A549 (cell line): Measurements from ENCODE around the gene HTRA2. TPM values are rescaled to one million over a fixed set of nuclear protein-coding genes. Genes with fewer than 3 reads are reported as not detected.

Experiments used
- ATAC-seq, 2 experiments: fragments of 200-7000 bp in 1 of 2; fragments of >200 bp in 1 of 2; cut with Nextera tagmentation in 1 of 2; cut with Tn5 transposase in 1 of 2; 3 replicates each; pipeline versions ENCODE4 v1.8.0 to v1.9.1; 2018 to 2020; ENCODE audit warnings: mild to moderate bottlenecking in 1 of 2, moderate library complexity in 1 of 2
- CTCF ChIA-PET: fragments of 300-600 bp; sonication (Branson Sonifier 250); formaldehyde crosslinking; extraction: SDS; loops from one replicate; lab custom pipeline; 2021; ENCODE audit warnings: antibody characterized with exemption, inconsistent platforms; lab: Yijun Ruan, JAX
- POLR2A ChIA-PET: fragments of 350-600 bp; formaldehyde crosslinking; extraction: SDS; loops from one replicate; lab custom pipeline; 2021; ENCODE audit warnings: antibody characterized with exemption, inconsistent platforms; lab: Yijun Ruan, JAX
- DNase-seq, 2 experiments: peaks; one replicate each; pipeline versions ENCODE4 v3.0.0 to v3.0.0-alpha.2; 2011 to 2016; ENCODE audit warnings: low read depth in 1 of 2, low spot score in 1 of 2
- FAIRE-seq: peaks from 2 replicates; lab custom pipeline; 2011; peaks lifted over from hg19 to GRCh38; lab: Jason Lieb, UNC
- H3K27ac ChIP-seq, 2 experiments: fragments of >200 bp; sonication (Bioruptor Twin); formaldehyde crosslinking; 3 replicates each; pipeline ENCODE4 v1.5.1; 2016 to 2017
- H3K4me1 ChIP-seq: fragments of >200 bp; sonication (Bioruptor Twin); formaldehyde crosslinking; 3 replicates; pipeline ENCODE4 v1.6.1; 2016
- H3K4me2 ChIP-seq: fragments of >200 bp; sonication (Bioruptor Twin); formaldehyde crosslinking; 3 replicates; pipeline ENCODE4 v1.6.1; 2016
- H3K4me3 ChIP-seq: fragments of >200 bp; sonication (Bioruptor Twin); formaldehyde crosslinking; 3 replicates; pipeline ENCODE4 v1.5.1; 2016
- H3K9me3 ChIP-seq: fragments of >200 bp; sonication (Bioruptor Twin); formaldehyde crosslinking; 3 replicates; pipeline ENCODE4 v1.6.1; 2016
- BHLHE40 ChIP-seq: IDR thresholded peaks from 2 replicates; pipeline ENCODE4 v1.6.1; 2012; ENCODE audit warnings: low read depth, low read length, inconsistent platforms
- EHMT2 ChIP-seq: fragments of 200-600 bp; sonication (generic); IDR thresholded peaks from 2 replicates; pipeline ENCODE4 v1.6.1; 2016; ENCODE audit warnings: antibody characterized with exemption, low read depth, mild to moderate bottlenecking, moderate library complexity
- ELK1 ChIP-seq: fragments of 150-350 bp; IDR thresholded peaks from 2 replicates; pipeline ENCODE4 v1.6.1; 2014; ENCODE audit warnings: low read depth, mild to moderate bottlenecking, low read length
- FOSB ChIP-seq: fragments of 250-450 bp; sonication (Bioruptor Pico); IDR thresholded peaks from 2 replicates; pipeline ENCODE4 v1.5.0; 2020; ENCODE audit warnings: mild to moderate bottlenecking, moderate library complexity
- FOXS1 ChIP-seq: fragments of 250-450 bp; sonication (Bioruptor Pico); IDR thresholded peaks from 2 replicates; pipeline ENCODE4 v1.5.0; 2020; ENCODE audit warnings: mild to moderate bottlenecking, moderate library complexity
- HES2 ChIP-seq: fragments of >200 bp; sonication (Bioruptor Twin); formaldehyde crosslinking; IDR thresholded peaks from 2 replicates; pipeline ENCODE4 v1.6.1; 2016
- HOXB5 ChIP-seq: fragments of 250-450 bp; sonication (Bioruptor Pico); IDR thresholded peaks from 2 replicates; pipeline ENCODE4 v1.5.0; 2020; ENCODE audit warnings: mild to moderate bottlenecking, moderate library complexity
- KDM1A ChIP-seq: fragments of 200-600 bp; sonication (generic); IDR thresholded peaks from 2 replicates; pipeline ENCODE4 v1.6.1; 2016; ENCODE audit warnings: low read depth, mild to moderate bottlenecking
- KDM5A ChIP-seq: fragments of 200-600 bp; sonication (generic); IDR thresholded peaks from 2 replicates; pipeline ENCODE4 v1.6.1; 2016; ENCODE audit warnings: antibody characterized with exemption, mild to moderate bottlenecking
- MYC ChIP-seq: IDR thresholded peaks from 2 replicates; pipeline ENCODE4 v1.6.1; 2012; ENCODE audit warnings: mild to moderate bottlenecking, inconsistent platforms, low read length, improper control_type of control experiment, borderline replicate concordance
- NR3C1 ChIP-seq: fragments of >200 bp; sonication (Bioruptor Twin); formaldehyde crosslinking; IDR thresholded peaks from 3 replicates; pipeline ENCODE4 v1.6.1; 2017
- RAD21 ChIP-seq, 2 experiments: fragments of >200 bp in 1 of 2; sonication (Bioruptor Twin) in 1 of 2; formaldehyde crosslinking in 1 of 2; IDR thresholded peaks in 1 of 2; conservative IDR thresholded peaks in 1 of 2; 2 replicates in 1 of 2; 3 replicates in 1 of 2; pipeline ENCODE4 v1.6.1; 2012 to 2018; ENCODE audit warnings: inconsistent platforms in 1 of 2
- REST ChIP-seq: fragments of 200-600 bp; sonication (generic); IDR thresholded peaks from 2 replicates; pipeline ENCODE4 v1.6.1; 2016; ENCODE audit warnings: antibody characterized with exemption, mild to moderate bottlenecking, moderate library complexity
- RNF2 ChIP-seq: fragments of 200-600 bp; sonication (generic); IDR thresholded peaks from 2 replicates; pipeline ENCODE4 v1.6.1; 2016; ENCODE audit warnings: low read depth, mild to moderate bottlenecking, antibody characterized with exemption, moderate library complexity, borderline replicate concordance
- SREBF2 ChIP-seq: fragments of 450-650 bp; IDR thresholded peaks from 2 replicates; pipeline ENCODE4 v1.6.1; 2014; ENCODE audit warnings: mild to moderate bottlenecking, moderate library complexity
- ZFP36 ChIP-seq: fragments of 450-650 bp; IDR thresholded peaks from 2 replicates; pipeline ENCODE4 v1.6.1; 2014; ENCODE audit warnings: borderline replicate concordance; ENCODE audit not compliant: partially characterized antibody
- WGBS: methylation state at CpG from one replicate; pipeline ENCODE4 v1.1.6; 2017; ENCODE audit errors: missing lambda C conversion rate; 5-methylcytosine and 5-hydroxymethylcytosine counted together
- polyA plus RNA-seq, 4 experiments: library from polyadenylated mRNA; depleted of rRNA in 3 of 4; stranded (reverse); fragments of >200 nt; fragmentation: RNase III in 1 of 4; extraction: RNeasy Plus Mini Kit Qiagen cat#74134 plus additional on column Dnase treatment in 1 of 4; gene quantifications; 2 replicates in 3 of 4; 3 replicates in 1 of 4; pipeline ENCODE4 v1.2.3, GENCODE V29; 2011 to 2017

Gene HTRA2
- polyA plus RNA-seq, 2 of the 4 experiments (the other 2 are of a cell fraction): 28.7 to 36.5 TPM

GRCh38 chr2:74571058-74571457, 41.3 kb downstream of the HTRA2 start (continued):
- TF ChIP-seq ZFP36 (no peak), KDM1A (no peak), FOXS1 (CRISPR knock-in tag) (no peak)

- CTCF ChIA-PET: interaction anchor here (1.6 to 17.2 kb wide), 2 partner anchors 14 to 19 kb away, joined by 6 to 181 read pairs; no protein-coding TSS in a partner anchor
- FAIRE-seq: no peak
Observed at GRCh38 chr2:74572178-74572925, 42.6 kb downstream of the HTRA2 start.

GRCh38 chr2:74573747-74574562, 44.2 kb downstream of the HTRA2 start:
- Histone ChIP-seq H3K4me1 (no peaks in the 10 kb centered on the region), H3K4me3 (no peak overlapping the region)
- CTCF ChIA-PET: interaction anchor here (1.1 to 17.2 kb wide), 6 partner anchors 10 to 91 kb away, joined by 3 to 181 read pairs (median 4); partner anchors contain the start of genes CCDC142 and TTC31
- TF ChIP-seq RNF2 (no peak), BHLHE40 (no peak), ELK1 (no peak), HES2 (no peak), REST (no peak), KDM5A (no peak), MYC (no peak), SREBF2 (no peak), ZFP36 (no peak), RAD21 (conservative IDR thresholded peaks at IDR 0.05 in 1 of 2, IDR thresholded peaks at IDR 0.05 in 1 of 2) (no peak), EHMT2 (no peak), HOXB5 (CRISPR knock-in tag) (no peak), NR3C1 (no peak), FOSB (CRISPR knock-in tag) (no peak)
- TF ChIP-seq, all 56 proteins: peak for 0
- no peak overlapping the region for H3K4me2 ChIP-seq
- POLR2A ChIA-PET: interaction anchor here (1.0 kb wide), 1 partner anchor 44 kb away, joined by 3 read pairs; the partner anchor contains the start of genes AUP1 and HTRA2
- 52% methylated on average over 7 of the region's 7 CpGs for WGBS
- DNase-seq (no peak), FAIRE-seq (no peak), ATAC-seq (peak in 1 of 2 experiments; percentile 73; a peak in 3 of 6 replicates)
- no peak overlapping the region for H3K27ac ChIP-seq
- no peaks in the 10 kb centered on the region for H3K9me3 ChIP-seq

More at GRCh38 chr2:74572178-74572925, 42.6 kb downstream of the HTRA2 start:
- DNase-seq (no peak), ATAC-seq (peak in 1 of 2 experiments; percentile 35; a peak in 1 of 6 replicates)
- POLR2A ChIA-PET: no interaction called here
- no peak overlapping the region for H3K27ac ChIP-seq
- no peak overlapping the region for H3K4me2 ChIP-seq
- no peaks in the 10 kb centered on the region for H3K9me3 ChIP-seq
- H3K4me3 ChIP-seq: no peak overlapping the region
- WGBS: 67% methylated on average over 3 of the region's 3 CpGs
- TF ChIP-seq HES2: no peak
- no peaks in the 10 kb centered on the region for H3K4me1 ChIP-seq
